Cardiac muscle cell (in vitro differentiated cells and primary cell): ENCODE results near the gene FAM193B. TPM values are rescaled to one million over a fixed set of nuclear protein-coding genes. Genes with fewer than 3 reads are reported as not detected.

ENCODE experiments used
- DNase-seq, 2 donors: peaks; one replicate each; pipeline versions ENCODE4 v3.0.0 to v3.0.0-alpha.2; 2010 to 2017; ENCODE audit warnings: low read depth in 1 of 2, low spot score in 1 of 2
- H3K27ac ChIP-seq: fragments of 200-600 bp; sonication (generic); 2 replicates; pipeline ENCODE4 v1.5.1; 2016
- H3K27me3 ChIP-seq: fragments of 200-600 bp; sonication (generic); 2 replicates; pipeline ENCODE4 v1.6.0; 2016; ENCODE audit warnings: control low read depth
- H3K36me3 ChIP-seq: fragments of 200-600 bp; sonication (generic); 2 replicates; pipeline ENCODE4 v1.5.1; 2016; ENCODE audit warnings: control low read depth
- H3K4me1 ChIP-seq: fragments of 200-600 bp; sonication (generic); 2 replicates; pipeline ENCODE4 v1.8.1; 2017; ENCODE audit warnings: low read depth, mild to moderate bottlenecking, mixed run types
- H3K4me3 ChIP-seq: fragments of 200-600 bp; sonication (generic); 2 replicates; pipeline ENCODE4 v1.5.1; 2016; ENCODE audit warnings: mild to moderate bottlenecking
- H3K9me3 ChIP-seq: fragments of 200-600 bp; sonication (generic); 2 replicates; pipeline ENCODE4 v1.5.1; 2017; ENCODE audit warnings: low read depth, mild to moderate bottlenecking, control low read depth
- CTCF ChIP-seq: IDR thresholded peaks from 2 replicates; pipeline ENCODE4 v1.5.1; 2012; ENCODE audit warnings: low read depth, mild to moderate bottlenecking, low read length
- polyA plus RNA-seq: library from polyadenylated mRNA; unstranded; fragments of >200 nt; fragmentation: Nextera tagmentation; extraction: Ambion mirVana; gene quantifications from 2 replicates; pipeline ENCODE4 v1.2.1, GENCODE V29; 2016
- total RNA-seq: library from RNA; depleted of rRNA; stranded (reverse); fragments of >200 nt; gene quantifications from 2 replicates; pipeline ENCODE4 v1.2.3, GENCODE V29; 2016

FAM193B gene
- total and polyA plus RNA-seq, 2 experiments from 2014 or later: 67.4 to 80.9 TPM

GRCh38 chr5:177557796-177558195 is 3.4 kb upstream of the FAM193B start:
- Histone ChIP-seq H3K36me3 (no peaks in the 10 kb centered on the region), H3K27me3 (no peaks in the 10 kb centered on the region), H3K4me3 (no peak overlapping the region), H3K4me1 (peaks cover 15% of the 10 kb centered on the region), H3K9me3 (no peaks in the 10 kb centered on the region), H3K27ac (peak overlapping the region; percentile 4)
- TF ChIP-seq CTCF: no peak
- no peak for DNase-seq

GRCh38 chr5:177557041-177557647 is 2.8 kb upstream of the FAM193B start:
- Histone ChIP-seq H3K36me3 (no peaks in the 10 kb centered on the region), H3K4me3 (no peak overlapping the region), H3K27me3 (no peaks in the 10 kb centered on the region), H3K27ac (peak overlapping the region; percentile 4), H3K4me1 (peaks cover 16% of the 10 kb centered on the region), H3K9me3 (no peaks in the 10 kb centered on the region)
- peak in 1 of 2 donors; percentile 49 for DNase-seq
- no peak for TF ChIP-seq CTCF

GRCh38 chr5:177555665-177556064 is 1.3 kb upstream of the FAM193B start:
- H3K9me3 ChIP-seq: no peaks in the 10 kb centered on the region
- peaks cover 16% of the 10 kb centered on the region for H3K4me1 ChIP-seq
- DNase-seq: no peak
- H3K36me3 ChIP-seq: peaks cover 6% of the 10 kb centered on the region
- H3K27ac ChIP-seq: no peak overlapping the region
- no peak overlapping the region for H3K4me3 ChIP-seq
- H3K27me3 ChIP-seq: no peaks in the 10 kb centered on the region
- TF ChIP-seq CTCF: no peak

GRCh38 chr5:177555228-177555627 is 865 bp upstream of the FAM193B start:
- peaks cover 6% of the 10 kb centered on the region for H3K36me3 ChIP-seq
- peaks cover 16% of the 10 kb centered on the region for H3K4me1 ChIP-seq
- H3K27me3 ChIP-seq: no peaks in the 10 kb centered on the region
- no peak overlapping the region for H3K27ac ChIP-seq
- H3K4me3 ChIP-seq: no peak overlapping the region
- TF ChIP-seq CTCF: no peak
- DNase-seq: no peak
- no peaks in the 10 kb centered on the region for H3K9me3 ChIP-seq

GRCh38 chr5:177553671-177554429 is 513 bp downstream of the FAM193B start:
- H3K9me3 ChIP-seq: no peaks in the 10 kb centered on the region
- no peaks in the 10 kb centered on the region for H3K27me3 ChIP-seq
- TF ChIP-seq CTCF: no peak
- H3K4me3 ChIP-seq: peak overlapping the region; percentile 89
- H3K4me1 ChIP-seq: peaks cover 16% of the 10 kb centered on the region
- peaks cover 6% of the 10 kb centered on the region for H3K36me3 ChIP-seq
- DNase-seq: peak; percentile 12 to 51
- peak overlapping the region; percentile 75 for H3K27ac ChIP-seq
